ENCODE data around the gene SUSD2.

SUSD2 gene

DNA sequence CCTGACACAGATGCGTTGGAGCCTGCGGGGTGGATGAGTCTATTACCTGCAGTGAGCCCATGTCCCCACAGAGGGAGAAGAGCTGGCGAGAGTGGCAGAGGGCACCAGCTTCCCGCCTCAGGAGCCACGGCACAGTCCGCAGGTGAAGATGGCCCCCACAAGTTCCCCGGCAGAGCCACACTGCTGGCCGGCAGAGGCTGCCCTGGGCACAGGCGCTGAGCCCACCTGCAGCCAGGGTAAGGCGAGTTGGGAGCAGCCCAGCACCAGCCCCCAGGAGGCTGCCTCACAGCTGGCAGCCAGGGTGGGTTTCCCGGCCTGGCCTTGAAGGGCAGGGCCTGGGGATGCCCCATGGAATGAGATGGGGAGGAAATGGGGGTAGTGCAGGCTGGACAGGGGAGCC, 5.2 kb upstream of the SUSD2 start:
- TF ChIP-seq, protein P1, sequence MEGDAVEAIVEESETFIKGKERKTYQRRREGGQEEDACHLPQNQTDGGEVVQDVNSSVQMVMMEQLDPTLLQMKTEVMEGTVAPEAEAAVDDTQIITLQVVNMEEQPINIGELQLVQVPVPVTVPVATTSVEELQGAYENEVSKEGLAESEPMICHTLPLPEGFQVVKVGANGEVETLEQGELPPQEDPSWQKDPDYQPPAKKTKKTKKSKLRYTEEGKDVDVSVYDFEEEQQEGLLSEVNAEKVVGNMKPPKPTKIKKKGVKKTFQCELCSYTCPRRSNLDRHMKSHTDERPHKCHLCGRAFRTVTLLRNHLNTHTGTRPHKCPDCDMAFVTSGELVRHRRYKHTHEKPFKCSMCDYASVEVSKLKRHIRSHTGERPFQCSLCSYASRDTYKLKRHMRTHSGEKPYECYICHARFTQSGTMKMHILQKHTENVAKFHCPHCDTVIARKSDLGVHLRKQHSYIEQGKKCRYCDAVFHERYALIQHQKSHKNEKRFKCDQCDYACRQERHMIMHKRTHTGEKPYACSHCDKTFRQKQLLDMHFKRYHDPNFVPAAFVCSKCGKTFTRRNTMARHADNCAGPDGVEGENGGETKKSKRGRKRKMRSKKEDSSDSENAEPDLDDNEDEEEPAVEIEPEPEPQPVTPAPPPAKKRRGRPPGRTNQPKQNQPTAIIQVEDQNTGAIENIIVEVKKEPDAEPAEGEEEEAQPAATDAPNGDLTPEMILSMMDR (IDR thresholded peaks at IDR 0.05; ENCODE audit: low read depth, low read length, missing control alignments), result no peak
- H3K4me3 ChIP-seq (ENCODE audit: low read depth, low read length), result no peak overlapping the region
- no peak for DNase-seq (ENCODE audit: low read depth)

DNA sequence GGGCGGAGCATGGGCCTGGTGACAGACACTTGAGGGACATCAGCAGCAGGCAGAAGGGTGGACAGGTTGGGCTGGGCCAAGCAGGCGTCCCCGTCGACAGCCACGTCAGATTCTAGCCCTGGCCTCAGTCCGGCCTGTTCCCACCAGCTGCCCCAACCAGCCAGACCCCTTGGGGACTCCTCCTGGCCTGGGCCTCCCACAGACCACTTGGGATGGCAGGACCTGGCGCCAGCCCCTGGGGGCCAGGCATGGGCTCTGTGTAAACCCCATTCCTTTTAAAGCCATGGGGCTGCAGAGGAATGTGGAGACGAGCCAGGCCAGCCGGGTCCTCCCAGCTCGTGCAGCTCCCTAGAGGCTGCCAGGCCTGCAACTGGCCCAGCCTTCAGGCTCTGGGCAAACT, 4.7 kb upstream of the SUSD2 start:
- DNase-seq (ENCODE audit: low read depth), result no peak
- H3K4me3 ChIP-seq (ENCODE audit: low read depth, low read length), result no peak overlapping the region
- TF ChIP-seq, protein P1 (IDR thresholded peaks at IDR 0.05; ENCODE audit: low read depth, low read length, missing control alignments), result no peak

DNA sequence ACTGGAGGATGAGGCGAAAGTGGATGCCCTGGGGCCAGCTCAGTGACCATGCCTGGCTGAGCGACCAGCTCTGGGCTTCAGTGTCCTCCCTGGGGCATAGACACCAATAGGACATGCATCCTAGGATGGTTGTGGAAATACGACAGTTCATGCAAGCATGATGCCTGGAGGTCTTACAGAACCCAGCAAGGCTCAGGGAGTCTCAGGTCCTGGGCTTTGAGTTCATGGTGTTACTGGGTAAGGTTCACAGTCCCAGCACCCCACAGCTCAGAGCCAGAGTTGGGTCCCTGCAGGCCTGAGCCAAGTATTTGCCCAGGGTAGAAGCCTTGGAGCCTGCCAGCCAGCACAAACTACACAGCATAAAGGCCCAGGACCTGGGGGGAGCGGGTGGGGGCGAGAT, 4.2 kb upstream of the SUSD2 start:
- DNase-seq (ENCODE audit: low read depth), result no peak
- TF ChIP-seq, protein P1 (IDR thresholded peaks at IDR 0.05; ENCODE audit: low read depth, low read length, missing control alignments), result no peak
- no peak overlapping the region for H3K4me3 ChIP-seq (ENCODE audit: low read depth, low read length)

DNA sequence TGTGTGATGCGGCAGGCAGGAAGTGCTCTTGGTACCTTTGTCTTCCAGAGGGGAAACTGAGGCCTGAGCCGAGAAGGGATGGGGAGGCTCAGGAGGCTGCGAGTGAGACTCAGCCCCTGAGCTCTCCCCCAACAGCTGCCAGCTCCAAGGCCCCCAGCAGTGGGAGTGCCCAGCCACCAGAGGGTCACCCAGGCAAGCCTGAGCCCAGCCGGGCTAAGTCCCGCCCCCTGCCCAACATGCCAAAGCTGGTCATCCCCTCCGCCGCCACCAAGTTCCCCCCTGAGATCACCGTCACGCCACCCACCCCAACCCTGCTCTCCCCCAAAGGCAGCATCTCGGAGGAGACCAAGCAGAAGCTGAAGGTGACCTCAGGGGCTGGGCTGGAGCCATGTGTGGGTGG, 3.8 kb upstream of the SUSD2 start:
- H3K4me3 ChIP-seq (ENCODE audit: low read depth, low read length), result no peak overlapping the region
- TF ChIP-seq, protein P1 (IDR thresholded peaks at IDR 0.05; ENCODE audit: low read depth, low read length, missing control alignments), result no peak
- DNase-seq (ENCODE audit: low read depth), result no peak

DNA sequence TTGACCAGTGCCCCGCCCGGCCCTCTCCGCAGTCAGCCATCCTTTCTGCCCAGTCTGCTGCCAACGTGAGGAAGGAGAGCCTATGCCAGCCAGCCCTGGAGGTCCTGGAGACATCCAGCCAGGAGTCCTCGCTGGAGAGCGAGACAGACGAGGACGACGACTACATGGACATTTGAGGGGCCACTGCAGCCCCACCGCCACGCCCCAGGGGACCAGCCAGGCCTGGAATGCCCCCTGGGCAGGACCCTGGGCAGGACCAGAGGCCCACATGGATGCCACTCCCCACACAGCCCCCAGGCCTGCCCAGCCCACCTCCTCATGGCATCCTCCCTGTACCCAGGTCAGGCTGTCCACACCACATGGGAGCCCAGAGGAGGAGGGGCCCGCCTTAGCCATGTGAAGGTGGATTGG, 3.3 kb upstream of the SUSD2 start:
- no peak for DNase-seq (ENCODE audit: low read depth)

DNA sequence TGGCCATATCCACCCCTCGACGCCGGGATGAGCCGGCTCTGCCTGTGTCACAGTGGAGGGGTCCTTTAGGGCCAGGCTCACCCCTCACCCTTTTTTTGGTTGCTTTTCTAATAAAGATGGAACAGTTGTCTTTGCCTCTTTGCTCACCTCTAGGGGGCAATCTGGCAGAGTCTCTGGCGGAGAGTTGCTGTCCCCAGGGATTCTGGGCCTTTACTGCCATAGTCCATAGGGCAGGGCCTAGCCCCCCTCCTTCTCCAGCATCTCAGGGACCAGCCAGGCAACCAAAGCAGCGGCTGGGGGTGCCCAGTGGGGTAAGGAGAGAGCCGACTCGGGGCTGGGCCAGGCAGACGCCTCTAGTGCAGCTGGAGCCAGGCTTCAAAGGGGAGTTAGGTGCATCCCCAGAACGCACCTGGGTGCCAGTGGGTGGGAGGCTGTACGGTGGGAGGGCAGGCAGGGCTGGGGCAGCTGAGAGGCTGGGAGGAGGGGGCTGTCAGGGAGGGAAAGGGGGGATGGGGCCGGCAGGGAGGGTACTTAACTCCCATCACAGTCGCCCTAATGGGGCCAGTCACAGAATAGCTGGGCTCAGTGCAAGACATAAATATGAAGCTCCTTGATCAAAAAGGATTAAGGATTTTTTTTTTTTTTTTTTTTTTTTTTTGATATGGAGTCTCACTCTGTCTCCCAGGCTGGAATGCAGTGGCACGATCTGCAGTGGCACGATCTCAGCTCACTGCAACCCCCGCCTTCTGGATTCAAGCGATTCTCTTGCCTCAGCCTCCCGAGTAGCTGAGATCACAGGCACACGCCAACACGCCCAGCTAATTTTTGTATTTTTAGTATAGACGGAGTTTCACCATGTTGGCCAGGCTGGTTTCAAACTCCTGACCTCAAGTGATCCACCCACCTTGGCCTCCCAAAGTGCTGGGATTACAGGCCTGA, 2.5 kb upstream of the SUSD2 start:
- TF ChIP-seq, protein P1 (IDR thresholded peaks at IDR 0.05; ENCODE audit: low read depth, low read length, missing control alignments), result peak; percentile 44
- H3K4me3 ChIP-seq (ENCODE audit: low read depth, low read length), result no peak overlapping the region
- no peak for DNase-seq (ENCODE audit: low read depth)

More for the DNA sequence above, 3.3 kb upstream of the SUSD2 start:
- TF ChIP-seq, protein P1 (IDR thresholded peaks at IDR 0.05; ENCODE audit: low read depth, low read length, missing control alignments), result no peak
- H3K4me3 ChIP-seq (ENCODE audit: low read depth, low read length), result no peak overlapping the region
